Fibroblast of lung (primary cell): ENCODE results near the gene BCAS3. TPM values are rescaled to one million over a fixed set of nuclear protein-coding genes. Genes with fewer than 3 reads are reported as not detected.

Experiments used
- DNase-seq, 2 donors: peaks; one replicate each; pipeline versions ENCODE4 v3.0.0 to v3.0.0-alpha.2; 2010; ENCODE audit warnings: low read depth in 2 of 2
- H2AFZ ChIP-seq: 2 replicates; pipeline ENCODE4 v1.5.1; 2012; ENCODE audit warnings: low read length, control low read depth, inconsistent platforms
- H3K27ac ChIP-seq: 2 replicates; pipeline ENCODE4 v1.5.1; 2011; ENCODE audit warnings: low read length, control low read depth; ENCODE audit not compliant: insufficient read depth
- H3K27me3 ChIP-seq: 2 replicates; pipeline ENCODE4 v1.5.1; 2011; ENCODE audit warnings: mild to moderate bottlenecking, low read length; ENCODE audit not compliant: control insufficient read depth, insufficient read depth
- H3K36me3 ChIP-seq: 2 replicates; pipeline ENCODE4 v1.5.1; 2011; ENCODE audit warnings: low read length; ENCODE audit not compliant: control insufficient read depth, insufficient read depth
- H3K4me1 ChIP-seq: 2 replicates; pipeline ENCODE4 v1.5.1; 2011; ENCODE audit warnings: low read length; ENCODE audit not compliant: control insufficient read depth, insufficient read depth; ENCODE audit errors: extremely low read depth
- H3K4me2 ChIP-seq: 2 replicates; pipeline ENCODE4 v1.5.1; 2011; ENCODE audit warnings: low read length, control low read depth; ENCODE audit not compliant: insufficient read depth; ENCODE audit errors: extremely low read depth
- H3K4me3 ChIP-seq, 4 experiments: fragments of 200-600 bp in 1 of 4; sonication (generic) in 1 of 4; replicated peaks in 1 of 4; 2 replicates each; pipeline ENCODE4 v1.5.1; 2011 to 2016; ENCODE audit warnings: low read length in 4 of 4, low read depth in 3 of 4, mild to moderate bottlenecking in 3 of 4, control low read depth in 2 of 4, inconsistent platforms in 1 of 4, mixed read lengths in 1 of 4; ENCODE audit not compliant: insufficient read depth in 1 of 4; ENCODE audit errors: control extremely low read depth in 1 of 4
- H3K79me2 ChIP-seq: 2 replicates; pipeline ENCODE4 v1.5.1; 2012; ENCODE audit warnings: mild to moderate bottlenecking, low read length, inconsistent platforms; ENCODE audit not compliant: control insufficient read depth, insufficient read depth
- H3K9ac ChIP-seq: 2 replicates; pipeline ENCODE4 v1.5.1; 2011; ENCODE audit warnings: mild to moderate bottlenecking, low read length, control low read depth; ENCODE audit not compliant: insufficient read depth
- H3K9me3 ChIP-seq: 2 replicates; pipeline ENCODE4 v1.5.1; 2012; ENCODE audit warnings: low read depth, low read length; ENCODE audit not compliant: control insufficient read depth, insufficient read depth
- H4K20me1 ChIP-seq: 2 replicates; pipeline ENCODE4 v1.5.1; 2011; ENCODE audit warnings: low read length; ENCODE audit not compliant: control insufficient read depth, insufficient read depth; ENCODE audit errors: extremely low read depth
- CTCF ChIP-seq, 2 donors: IDR thresholded peaks in 1 of 2; conservative IDR thresholded peaks in 1 of 2; 1 replicate in 1 of 2; 2 replicates in 1 of 2; pipeline ENCODE4 v1.5.1; 2011 to 2012; ENCODE audit warnings: low read length in 2 of 2, control low read depth in 1 of 2, inconsistent platforms in 1 of 2, low read depth in 1 of 2, mild to moderate bottlenecking in 1 of 2
- EZH2 ChIP-seq: IDR thresholded peaks from 2 replicates; pipeline ENCODE4 v1.5.1; 2012; ENCODE audit warnings: low read length, control low read depth, mild to moderate bottlenecking; ENCODE audit errors: missing control alignments
- polyA plus RNA-seq, 2 donors: library from polyadenylated mRNA; depleted of rRNA in 1 of 2; stranded (reverse) in 1 of 2; unstranded in 1 of 2; fragments of >200 nt; gene quantifications; 2 replicates each; pipeline ENCODE4 v1.2.1, GENCODE V29; 2011 to 2012; ENCODE audit warnings: missing spikeins in 1 of 2
- total RNA-seq: library from RNA; depleted of rRNA; stranded (reverse); fragments of >200 nt; gene quantifications from 2 replicates; pipeline ENCODE4 v1.2.1, GENCODE V29; 2014

The BCAS3 gene
- total and polyA plus RNA-seq, 2 donors (not counting 1 experiment from before 2014, with no cell fraction given) = 9.9 to 43.6 TPM

DNA sequence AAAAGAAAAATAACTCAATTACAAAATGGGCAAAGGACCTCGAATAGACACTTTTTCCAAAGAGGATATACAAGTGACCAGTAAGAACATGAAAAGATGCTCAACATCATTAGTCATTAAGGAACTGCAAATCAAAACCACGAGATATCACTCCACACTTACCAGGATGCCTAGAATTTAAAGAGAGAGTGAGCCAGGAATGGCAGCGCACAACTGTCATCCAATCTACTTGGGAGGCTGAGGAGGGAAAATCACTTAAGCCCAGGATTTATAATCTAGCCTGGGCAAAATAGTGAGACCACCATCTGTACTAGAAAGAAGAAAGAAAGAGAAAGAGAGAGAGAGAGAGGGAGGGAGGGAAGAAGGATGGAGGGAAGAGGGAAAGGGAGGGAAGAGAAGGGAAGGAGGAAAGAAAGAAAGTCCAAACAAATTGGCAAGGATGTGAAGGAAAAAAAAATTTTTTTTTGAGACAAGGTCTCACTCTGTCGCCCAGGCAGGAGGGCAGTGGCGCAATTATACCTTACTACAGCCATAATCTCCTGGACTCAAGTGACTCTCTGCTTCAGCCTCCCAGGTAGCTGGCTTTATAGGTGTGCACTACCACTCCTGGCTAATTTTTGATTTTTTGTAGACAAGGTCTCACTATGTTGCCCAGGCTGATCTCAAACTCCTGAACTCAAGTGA, 744.6 kb downstream of the BCAS3 start:
- H3K4me1 ChIP-seq = peaks cover 2% of the 10 kb centered on the region

DNA sequence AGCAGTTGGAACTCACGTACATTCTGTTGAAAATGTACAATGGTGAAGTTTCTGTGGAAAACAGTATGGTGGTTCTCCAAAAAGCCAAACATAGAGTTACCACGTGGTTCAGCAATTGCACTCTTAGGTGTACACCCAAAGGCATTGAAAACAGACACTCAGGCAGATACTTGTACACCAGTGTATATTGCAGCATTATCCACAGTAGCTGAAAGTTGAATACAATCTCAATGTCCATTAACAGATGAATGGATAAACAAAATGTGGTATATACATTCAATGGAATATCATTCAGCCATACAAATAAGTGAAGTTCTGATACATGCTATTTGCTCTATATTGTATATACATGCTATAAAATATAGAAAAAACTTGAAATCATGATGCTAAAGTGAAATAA, 745.2 kb downstream of the BCAS3 start:
- no peak overlapping the region for H3K4me2 ChIP-seq

More for the DNA sequence above, 744.6 kb downstream of the BCAS3 start:
- H4K20me1 ChIP-seq = no peaks in the 10 kb centered on the region
- H3K4me3 ChIP-seq = no peak overlapping the region
- no peaks in the 10 kb centered on the region for H3K27me3 ChIP-seq
- no peak overlapping the region for H3K9ac ChIP-seq
- no peak for DNase-seq
- no peaks in the 10 kb centered on the region for H3K79me2 ChIP-seq
- TF ChIP-seq EZH2 (no peak), CTCF (conservative IDR thresholded peaks at IDR 0.05 in 1 of 2, IDR thresholded peaks at IDR 0.05 in 1 of 2; ENCODE audit: low read depth in 1 of 2, low read length in 2 of 2) (no peak)
- no peak overlapping the region for H2AFZ ChIP-seq
- no peaks in the 10 kb centered on the region for H3K36me3 ChIP-seq
- no peak overlapping the region for H3K4me2 ChIP-seq
- no peak overlapping the region for H3K27ac ChIP-seq
- H3K9me3 ChIP-seq = no peaks in the 10 kb centered on the region

More for the DNA sequence above, 745.2 kb downstream of the BCAS3 start:
- Histone ChIP-seq H2AFZ (no peak overlapping the region), H3K9me3 (no peaks in the 10 kb centered on the region), H3K9ac (no peak overlapping the region), H3K36me3 (no peaks in the 10 kb centered on the region), H3K79me2 (no peaks in the 10 kb centered on the region), H3K27ac (no peak overlapping the region), H4K20me1 (no peaks in the 10 kb centered on the region), H3K27me3 (no peaks in the 10 kb centered on the region), H3K4me1 (peaks cover 2% of the 10 kb centered on the region), H3K4me3 (no peak overlapping the region)
- TF ChIP-seq CTCF (conservative IDR thresholded peaks at IDR 0.05 in 1 of 2, IDR thresholded peaks at IDR 0.05 in 1 of 2; ENCODE audit: low read depth in 1 of 2, low read length in 2 of 2) (no peak), EZH2 (no peak)
- no peak for DNase-seq
